Adipose tissue (tissue), 3 donors: Measurements from ENCODE around the gene ZCCHC17. TPM values are rescaled to one million over a fixed set of nuclear protein-coding genes. Genes with fewer than 3 reads are reported as not detected.

Experiments used
- H3K27ac ChIP-seq: one replicate; pipeline ENCODE4 v1.5.1; 2013; ENCODE audit warnings: low read depth, low read length
- WGBS, 3 donors: extraction: QIAGEN DNeasy Blood & Tissue Kit; methylation state at CpG; one replicate each; pipeline ENCODE4 v1.1.7; 2013; 5-methylcytosine and 5-hydroxymethylcytosine counted together
- polyA plus RNA-seq, 3 donors: library from polyadenylated mRNA; stranded (reverse); fragments of 200-250 nt; gene quantifications; one replicate each; pipeline ENCODE4 v1.2.3, GENCODE V29; 2013
- donor health status: healthy with polysubstance abuse.
- donor health status: Bipolar disorder and iron deficiency.
- donor health status: healthy.

Gene ZCCHC17
- polyA plus RNA-seq, 3 donors, result 14.5 to 32.2 (median 27.0) TPM

DNA sequence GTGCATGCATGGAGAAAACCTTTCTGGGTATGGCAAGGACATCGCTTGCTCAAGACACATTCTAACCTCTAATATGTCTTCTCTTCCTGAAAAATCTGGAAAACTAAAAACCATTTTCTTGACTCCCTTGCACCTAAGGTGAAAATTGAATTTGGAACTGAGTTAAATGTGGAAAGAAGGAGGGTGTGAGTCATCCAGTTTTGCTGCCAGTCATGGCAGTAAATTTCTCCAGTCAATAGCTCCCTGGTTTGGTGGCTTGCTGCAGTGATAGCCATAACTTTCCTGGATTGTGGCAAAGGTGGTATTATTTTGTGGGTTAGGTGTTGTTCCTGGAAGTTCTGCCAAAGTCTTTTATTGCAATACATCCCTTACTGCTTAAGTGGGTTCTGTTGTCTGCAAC, 2.5 kb downstream of the ZCCHC17 start:
- no peak overlapping the region for H3K27ac ChIP-seq
- WGBS, 3 donors, result 93 to 96% (median 93%) methylated on average over 1 of the region's 1 CpG

DNA sequence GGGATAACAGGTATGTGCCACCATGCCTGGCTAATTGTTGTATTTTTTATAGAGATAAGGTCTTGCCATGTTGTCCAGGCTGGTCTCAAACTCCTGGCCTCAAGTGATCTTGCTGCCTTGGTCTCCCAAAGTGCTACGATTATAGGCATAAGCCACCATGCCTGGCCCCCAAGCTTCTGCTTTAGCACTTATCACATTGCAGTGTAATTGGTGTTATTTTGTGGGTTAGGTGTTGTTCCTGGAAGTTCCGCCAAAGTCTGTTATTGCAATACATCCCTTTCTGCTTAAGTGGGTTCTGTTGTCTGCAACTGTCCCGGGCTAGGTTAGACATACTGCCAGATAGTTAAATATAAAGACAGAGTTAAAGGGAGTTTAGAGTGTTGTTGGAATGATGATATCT, 3.4 kb downstream of the ZCCHC17 start:
- H3K27ac ChIP-seq, result no peak overlapping the region
- WGBS, 3 donors, result 56 to 97% (median 74%) methylated on average over 3 of the region's 3 CpGs

DNA sequence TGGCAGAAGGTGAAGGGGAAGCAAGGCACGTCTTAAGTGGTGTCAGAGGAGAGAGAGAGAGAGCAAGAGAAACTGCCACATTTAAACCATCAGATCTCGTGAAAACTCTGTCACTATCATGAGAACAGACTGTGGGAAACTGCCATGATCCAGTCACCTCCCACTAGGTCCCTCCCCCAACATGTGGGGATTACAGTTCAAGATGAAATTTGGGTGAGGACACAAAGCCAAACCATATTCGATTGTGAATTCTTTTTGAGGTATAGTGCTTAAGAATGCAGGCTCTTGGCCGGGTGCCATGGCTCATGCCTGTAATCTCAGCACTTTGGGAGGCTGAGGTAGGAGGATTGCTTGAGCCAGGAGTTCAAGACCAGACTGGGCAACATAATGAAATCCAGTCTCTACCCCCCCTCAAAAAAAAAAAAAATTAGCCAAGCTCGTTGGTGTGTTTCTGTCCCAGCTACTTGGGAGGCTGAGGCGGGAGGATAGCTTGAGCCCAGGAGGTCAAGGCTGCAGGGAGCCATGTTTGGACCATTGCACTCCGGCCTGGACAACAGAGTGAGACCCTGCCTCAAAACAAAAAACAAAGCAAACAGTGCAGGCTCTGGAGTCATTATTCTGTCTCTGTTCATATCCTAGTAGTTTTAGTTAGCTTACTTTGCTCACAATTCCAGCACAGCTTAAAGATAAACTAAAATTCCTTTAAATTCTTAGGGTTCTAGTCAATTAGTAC, 6.0 kb downstream of the ZCCHC17 start:
- 72 to 82% (median 78%) methylated on average over 7 of the region's 7 CpGs for WGBS, 3 donors
- no peak overlapping the region for H3K27ac ChIP-seq

DNA sequence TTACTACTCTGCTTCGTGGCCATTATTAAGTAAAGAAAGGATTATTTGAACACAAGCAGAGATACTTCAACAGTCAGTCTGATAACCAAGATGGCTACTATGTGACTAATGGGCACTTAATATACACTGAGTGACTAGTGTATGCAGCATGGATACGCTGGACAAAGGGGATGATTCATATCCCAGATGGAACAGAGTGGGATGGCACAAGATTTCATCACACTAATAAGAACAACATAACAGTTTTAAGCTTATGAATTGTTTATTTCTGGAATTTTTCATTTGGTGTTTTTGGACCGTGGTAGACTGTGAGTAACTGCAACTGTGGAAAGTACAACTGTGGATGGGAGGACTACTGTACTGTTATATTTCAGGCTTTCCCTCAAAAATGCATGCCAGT, 9.4 kb downstream of the ZCCHC17 start:
- H3K27ac ChIP-seq, result no peak overlapping the region
- 81 to 91% (median 88%) methylated on average over 3 of the region's 3 CpGs for WGBS, 3 donors

DNA sequence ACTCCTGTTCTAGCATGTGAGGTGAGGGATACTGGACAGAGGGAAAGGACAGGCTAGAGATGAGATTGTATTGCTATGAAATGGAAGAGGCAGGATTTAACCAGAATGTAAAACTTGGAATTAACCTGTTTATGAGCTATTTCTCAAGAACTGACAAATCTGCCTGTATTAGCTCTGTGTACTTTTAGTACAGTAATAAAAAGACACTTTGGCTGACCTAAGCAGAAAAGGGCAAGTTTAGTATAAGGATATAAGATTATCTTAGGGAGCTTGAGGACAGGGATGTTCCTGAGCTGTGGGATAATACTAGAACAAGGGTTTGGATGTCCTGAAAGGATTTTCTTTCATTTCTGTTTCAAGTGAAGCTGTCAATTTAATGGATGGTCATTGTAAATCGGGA, 11.2 kb downstream of the ZCCHC17 start:
- no peak overlapping the region for H3K27ac ChIP-seq
- WGBS, 3 donors, result 0 to 43% (median 34%) methylated on average over 1 of the region's 1 CpG

DNA sequence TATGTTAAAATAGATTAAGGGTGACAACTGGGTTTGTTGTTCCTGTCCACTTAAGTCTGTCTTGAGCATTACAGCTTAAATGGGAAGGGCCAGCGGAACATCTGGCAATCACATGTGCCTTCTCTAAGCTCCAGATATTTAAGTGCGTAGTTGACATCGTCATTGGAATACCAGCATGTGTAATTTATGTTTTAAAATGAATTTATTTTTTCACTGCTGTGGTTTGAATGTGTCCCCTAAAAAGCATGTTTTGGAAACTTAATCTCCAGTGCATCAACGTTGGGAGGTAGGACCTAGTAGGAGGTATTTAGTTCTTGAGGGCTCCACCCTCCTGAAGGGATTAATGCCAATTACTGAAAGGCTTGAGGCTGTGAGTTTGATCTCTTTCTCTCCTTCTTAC, 13.4 kb downstream of the ZCCHC17 start:
- 76 to 91% (median 90%) methylated on average over 4 of the region's 4 CpGs for WGBS, 3 donors
- H3K27ac ChIP-seq, result no peak overlapping the region

DNA sequence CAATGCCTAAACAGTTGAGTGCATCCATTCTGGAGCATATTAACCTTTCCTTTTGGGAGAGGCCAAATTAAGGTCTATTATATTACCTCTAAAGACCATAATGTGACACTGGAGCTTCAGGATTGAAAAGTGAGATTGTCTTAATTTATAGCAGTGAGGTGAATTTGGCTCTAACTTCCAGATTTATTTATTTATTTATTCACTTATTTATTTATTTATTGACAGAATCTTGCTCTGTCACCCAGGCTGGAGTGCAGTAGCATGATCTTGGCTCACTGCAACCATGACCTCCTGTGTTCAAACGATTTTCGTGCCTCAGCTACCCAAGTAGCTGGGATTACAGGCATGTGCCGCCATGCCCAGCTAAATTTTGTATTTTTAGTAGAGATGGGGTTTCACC, 19.1 kb downstream of the ZCCHC17 start:
- 92 to 97% (median 96%) methylated on average over 3 of the region's 3 CpGs for WGBS, 3 donors
- no peak overlapping the region for H3K27ac ChIP-seq

DNA sequence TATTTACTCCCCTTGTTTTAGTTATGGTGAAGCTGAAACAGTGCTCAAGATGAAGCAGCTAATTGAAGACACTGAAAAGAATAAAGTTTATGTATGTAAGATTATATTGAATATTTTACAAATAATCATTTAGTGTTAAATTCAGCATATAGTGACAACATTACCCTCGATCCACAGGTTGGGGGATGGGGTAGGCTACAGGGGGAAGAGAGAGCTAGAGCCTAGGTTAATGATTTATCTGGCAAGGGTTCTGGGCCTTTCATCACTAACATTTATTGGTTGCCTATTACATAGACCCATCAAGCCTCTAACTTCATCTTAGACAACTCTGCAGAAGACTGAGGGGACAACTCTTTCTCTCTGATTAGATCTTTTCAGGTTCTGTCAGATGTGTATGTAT, 21.3 kb downstream of the ZCCHC17 start:
- 57 to 91% (median 87%) methylated on average over 1 of the region's 1 CpG for WGBS, 3 donors
- H3K27ac ChIP-seq, result no peak overlapping the region

DNA sequence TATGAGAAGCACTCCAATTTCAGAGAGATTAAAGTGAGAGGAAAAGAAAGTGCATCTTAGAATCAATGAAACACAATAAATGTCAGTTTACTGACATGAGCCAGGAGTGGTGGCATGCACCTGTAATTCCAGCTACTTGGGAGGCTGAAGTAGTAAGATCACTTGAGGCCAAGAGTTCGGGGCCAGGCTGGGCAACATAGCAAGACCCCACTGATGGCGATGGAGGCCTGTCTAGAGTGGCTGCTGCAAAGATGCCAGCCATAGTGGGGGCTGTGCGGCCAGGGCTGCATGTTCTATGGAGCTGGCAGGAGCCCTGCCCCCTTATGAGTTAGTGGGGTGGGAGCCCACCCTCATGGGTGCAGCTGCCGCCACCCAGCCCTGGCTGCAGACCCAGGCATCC, 27.3 kb downstream of the ZCCHC17 start:
- H3K27ac ChIP-seq, result no peak overlapping the region
- WGBS, 3 donors, result 98 to 100% (median 98%) methylated on average over 4 of the region's 4 CpGs

DNA sequence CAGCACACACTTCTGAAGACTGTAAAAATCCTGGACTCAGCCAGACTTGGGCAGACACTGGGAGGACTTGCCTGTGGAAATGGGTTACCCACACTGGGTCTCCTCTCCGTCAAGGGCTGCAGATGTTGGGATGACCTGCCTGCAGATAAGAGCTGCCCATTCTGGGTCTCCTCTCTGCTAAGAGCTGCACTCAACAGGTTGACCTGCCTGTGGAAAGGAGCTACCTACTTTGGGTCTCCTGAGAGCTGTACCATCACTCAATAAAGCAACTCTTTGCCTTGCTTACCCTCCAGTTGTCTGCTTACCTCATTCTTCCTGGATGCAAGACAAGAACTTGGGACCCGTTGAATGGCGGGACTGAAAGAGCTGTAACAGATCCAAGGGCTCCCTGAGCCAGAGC, 28.2 kb downstream of the ZCCHC17 start:
- 94 to 96% (median 96%) methylated on average over 3 of the region's 3 CpGs for WGBS, 3 donors
- H3K27ac ChIP-seq, result no peak overlapping the region

DNA sequence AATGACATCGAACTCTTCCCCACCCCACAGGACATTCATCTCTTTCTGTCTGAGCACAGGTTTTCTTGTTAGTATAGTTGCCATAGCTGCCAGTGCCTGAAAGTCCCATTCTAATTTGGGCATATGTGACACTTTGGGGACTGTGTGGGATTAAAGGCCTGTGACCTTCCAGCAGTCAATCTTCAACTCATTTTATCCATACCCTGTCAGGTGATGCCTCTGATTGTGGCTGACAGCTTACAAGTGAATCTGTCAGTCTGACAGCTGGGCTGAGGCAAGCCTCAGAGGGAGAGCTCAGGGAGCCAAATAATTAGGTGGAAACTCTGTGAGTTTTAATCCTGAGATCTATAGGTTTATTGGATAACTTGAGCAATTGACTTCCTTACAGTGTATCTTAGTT, 29.6 kb downstream of the ZCCHC17 start:
- no peak overlapping the region for H3K27ac ChIP-seq
- 96 to 100% (median 97%) methylated on average over 1 of the region's 1 CpG for WGBS, 3 donors

DNA sequence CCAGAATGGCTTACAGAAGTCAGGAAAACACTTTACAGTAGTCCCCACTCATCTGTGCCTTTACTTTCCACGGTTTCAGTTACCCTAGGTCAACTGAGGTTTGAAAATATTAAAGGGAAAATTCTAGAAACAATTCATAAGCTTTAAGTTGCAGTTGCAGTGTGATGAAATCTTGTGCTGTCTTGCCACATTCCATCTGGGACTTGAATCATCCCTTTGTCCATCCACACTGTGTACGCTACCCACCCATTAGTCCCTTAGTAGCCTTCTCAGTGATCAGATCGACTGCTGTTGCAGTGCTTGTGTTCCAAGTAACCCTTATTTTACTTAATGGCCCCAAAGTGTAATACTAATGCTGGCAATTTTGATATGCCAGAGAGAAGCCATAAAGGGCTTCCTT, 30.5 kb downstream of the ZCCHC17 start:
- no peak overlapping the region for H3K27ac ChIP-seq
- 78 to 88% (median 82%) methylated on average over 3 of the region's 3 CpGs for WGBS, 3 donors

DNA sequence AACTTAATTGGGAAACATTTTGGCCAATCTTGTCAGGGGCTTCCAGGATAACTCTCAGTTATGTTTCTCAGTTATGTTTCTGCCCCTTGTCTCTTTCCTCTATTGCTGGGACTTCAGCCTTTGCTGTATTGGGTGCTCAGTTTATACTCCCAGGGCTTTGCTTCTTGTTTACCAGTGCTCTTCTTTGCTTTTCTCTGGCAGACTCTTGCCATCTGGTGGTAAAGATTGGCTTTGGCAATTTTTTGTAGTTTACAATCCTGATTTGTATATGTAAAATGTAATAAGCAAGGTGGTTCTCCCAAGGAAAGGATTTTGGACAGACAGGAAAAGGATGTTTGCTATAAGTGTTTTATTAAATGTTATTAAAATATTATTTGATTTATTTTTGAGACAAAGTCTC, 38.2 kb downstream of the ZCCHC17 start:
- H3K27ac ChIP-seq, result no peak overlapping the region

DNA sequence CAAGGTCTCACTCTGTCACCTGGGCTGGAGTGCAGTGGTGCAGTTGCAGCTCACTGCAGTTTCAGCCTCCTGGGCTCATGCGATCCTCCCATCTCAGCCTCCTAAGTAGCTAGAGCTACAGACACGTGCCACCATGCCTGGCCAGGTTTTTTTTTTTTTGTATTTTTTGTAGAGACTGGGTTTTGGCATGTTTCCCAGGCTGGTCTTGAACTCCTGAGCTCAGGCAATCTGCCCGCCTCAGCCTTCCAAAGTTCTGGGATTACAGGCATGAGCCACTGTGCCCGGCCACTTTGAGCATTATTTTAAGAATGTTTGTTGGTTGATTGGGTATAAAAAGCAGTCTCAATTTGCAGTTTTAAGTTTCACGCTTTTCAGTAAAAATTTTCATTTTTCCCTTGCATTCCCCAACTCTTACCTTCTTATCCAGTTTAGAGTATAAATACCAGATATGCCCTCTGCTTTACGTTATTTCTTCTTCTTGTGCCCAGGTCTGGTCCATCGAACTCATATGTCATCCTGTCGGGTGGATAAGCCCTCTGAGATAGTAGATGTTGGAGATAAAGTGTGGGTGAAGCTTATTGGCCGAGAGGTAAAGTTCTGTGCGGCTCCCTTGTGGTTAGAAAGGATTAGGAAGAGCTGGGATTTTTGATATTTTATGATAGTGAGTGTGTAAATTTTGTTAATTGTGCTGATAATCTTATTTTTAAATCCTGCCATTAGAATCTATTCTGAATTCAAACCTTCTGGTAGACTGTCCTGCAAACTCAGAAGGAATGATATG, 40.0 kb downstream of the ZCCHC17 start:
- H3K27ac ChIP-seq, result no peak overlapping the region
- 79 to 82% (median 80%) methylated on average over 10 of the region's 10 CpGs for WGBS, 3 donors

DNA sequence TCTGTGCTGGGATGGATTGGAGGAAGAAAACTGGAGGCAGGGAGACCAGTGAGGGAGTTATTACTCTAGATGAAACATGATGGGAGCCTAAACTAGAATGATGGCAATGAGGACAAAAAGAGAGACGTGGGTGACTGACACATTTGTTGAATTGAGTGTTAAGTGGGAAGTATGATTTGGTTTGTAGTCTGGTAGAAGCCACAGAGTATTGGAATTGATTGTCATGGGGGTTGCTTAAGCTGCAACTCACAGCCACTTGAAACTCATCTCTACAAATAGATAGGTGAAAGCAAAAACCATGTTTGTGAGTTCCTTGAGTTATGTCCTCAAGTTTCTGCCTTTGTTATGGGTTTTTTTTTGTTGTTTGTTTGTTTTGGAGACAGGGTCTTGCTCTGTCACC, 47.7 kb downstream of the ZCCHC17 start:
- 0 to 97% (median 35%) methylated on average over 1 of the region's 1 CpG for WGBS, 3 donors
- H3K27ac ChIP-seq, result no peak overlapping the region

DNA sequence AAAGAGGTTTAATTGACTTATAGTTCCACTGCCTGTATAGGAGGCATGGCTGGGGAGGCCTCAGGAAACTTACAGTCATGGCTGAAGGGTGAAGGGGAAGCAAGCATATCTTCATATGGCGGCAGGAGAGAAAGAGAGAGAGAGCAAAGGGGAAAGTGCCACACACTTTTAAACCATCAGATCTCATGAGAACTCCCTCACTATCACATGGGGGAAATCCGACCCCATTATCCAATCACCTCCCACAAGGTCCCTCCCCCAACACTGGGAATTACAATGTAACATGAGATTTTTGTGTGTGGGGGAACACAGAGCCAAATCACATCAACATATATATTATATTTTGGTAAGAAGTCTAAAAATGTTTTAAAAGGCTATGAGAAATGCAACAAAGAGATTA, 48.8 kb downstream of the ZCCHC17 start:
- H3K27ac ChIP-seq, result no peak overlapping the region
- WGBS, 3 donors, result 88 to 97% (median 93%) methylated on average over 2 of the region's 2 CpGs

DNA sequence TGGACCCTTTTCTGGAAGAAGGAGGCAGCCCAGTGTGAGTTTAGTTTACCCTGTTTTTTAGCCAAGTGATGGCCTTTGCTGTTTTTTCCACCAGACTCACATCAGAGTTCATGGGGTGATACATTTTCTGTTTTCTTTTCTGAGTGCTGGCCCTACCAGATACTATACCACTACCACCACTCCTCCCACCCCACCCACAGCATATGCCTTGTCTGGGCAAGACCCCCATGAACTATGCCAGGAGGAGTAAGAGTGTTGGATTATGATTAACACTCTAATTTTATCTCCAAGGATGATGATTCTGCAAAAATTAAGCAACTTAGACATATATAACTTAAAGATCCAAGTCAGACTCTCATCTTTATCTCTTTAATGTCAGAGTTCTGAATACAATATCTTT, 50.0 kb downstream of the ZCCHC17 start:
- H3K27ac ChIP-seq, result no peak overlapping the region

DNA sequence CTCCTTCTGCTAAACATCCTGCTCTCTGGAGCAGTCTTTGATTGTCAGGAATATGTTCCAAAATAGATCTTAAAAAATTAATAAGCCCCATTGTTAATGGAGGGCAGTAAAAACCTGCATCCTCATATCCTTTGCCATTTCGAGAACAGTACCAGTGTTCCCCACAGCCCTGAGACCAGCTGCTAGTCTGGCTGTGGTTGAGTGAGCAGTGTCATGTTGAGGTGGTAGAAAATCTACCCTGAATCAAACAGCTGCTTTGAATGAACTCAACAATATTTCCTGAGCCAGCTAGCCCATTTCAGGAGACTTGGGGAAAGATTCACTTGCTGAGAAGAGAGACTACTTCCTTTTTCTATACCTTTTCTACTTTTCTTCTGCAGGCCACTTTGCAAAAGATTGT, 51.6 kb downstream of the ZCCHC17 start:
- WGBS, 3 donors, result 90 to 100% (median 94%) methylated on average over 1 of the region's 1 CpG
- no peak overlapping the region for H3K27ac ChIP-seq

DNA sequence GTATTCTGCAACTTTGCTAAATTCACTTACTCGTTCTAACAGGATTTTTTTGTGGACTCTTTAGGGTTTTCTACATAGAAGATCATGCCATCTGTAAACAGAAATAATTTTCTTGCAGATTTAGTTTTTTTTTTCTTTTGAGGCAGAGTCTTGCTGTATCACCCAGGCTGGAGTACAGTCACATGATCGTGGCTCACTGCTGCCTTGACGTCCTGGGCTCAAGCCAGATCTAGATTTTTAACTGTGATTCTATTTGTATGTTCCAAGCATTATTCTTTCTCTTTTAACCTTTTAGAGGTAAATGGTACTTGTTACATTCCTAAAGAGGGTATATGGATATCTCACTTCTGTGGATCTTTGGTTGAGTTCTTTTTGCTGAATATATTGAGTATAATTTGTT, 57.5 kb downstream of the ZCCHC17 start:
- H3K27ac ChIP-seq, result no peak overlapping the region
- WGBS, 3 donors, result 36 to 56% (median 55%) methylated on average over 3 of the region's 3 CpGs

DNA sequence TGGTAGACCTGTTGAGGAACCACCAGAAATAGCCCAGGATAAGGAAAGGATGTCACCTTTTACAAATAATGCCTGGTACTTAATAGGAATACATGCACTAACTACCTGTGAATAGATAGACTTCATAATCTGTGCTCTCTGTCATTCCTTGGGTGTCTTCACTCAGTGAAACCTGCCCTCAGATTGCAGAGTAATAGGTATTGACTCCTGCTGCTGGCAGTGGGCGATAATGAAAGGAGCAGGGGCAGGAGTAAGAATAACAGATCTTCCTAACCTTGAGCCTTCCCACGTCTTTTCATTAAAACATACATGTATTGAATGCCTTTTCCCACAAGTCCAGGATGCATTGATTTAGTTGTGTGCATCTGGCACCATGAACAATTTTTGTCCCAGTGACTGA, 59.6 kb downstream of the ZCCHC17 start:
- H3K27ac ChIP-seq, result no peak overlapping the region
- 92 to 99% (median 98%) methylated on average over 2 of the region's 2 CpGs for WGBS, 3 donors
